Uterus (tissue), 2 donors: Measurements from ENCODE around the gene BAIAP2.

Source experiments
- CTCF ChIP-seq, 4 experiments: fragments of 200-600 bp in 2 of 4; fragments of 450-650 bp in 2 of 4; sonication (generic) in 2 of 4; IDR thresholded peaks; one replicate each; pipeline ENCODE4 v1.5.1; 2016 to 2019; ENCODE audit warnings: antibody characterized with exemption in 4 of 4, mild to moderate bottlenecking in 2 of 4, moderate library complexity in 1 of 4
- POLR2A ChIP-seq, 2 donors: fragments of 450-650 bp; IDR thresholded peaks; one replicate each; pipeline ENCODE4 v1.6.1; 2016; ENCODE audit warnings: antibody characterized with exemption in 2 of 2, mild to moderate bottlenecking in 1 of 2, moderate library complexity in 1 of 2

GRCh38 chr17:81143717-81144422 is 108.9 kb downstream of the BAIAP2 start:
- TF ChIP-seq POLR2A (IDR thresholded peaks at IDR 0.05) (no peak), CTCF (IDR thresholded peaks at IDR 0.05) (no peak)
